Measurements from ENCODE around the gene HAUS8.

GRCh38 chr19:17123041-17123440, 47.8 kb upstream of the HAUS8 start:
- TF ChIP-seq POLR2AphosphoS5 (IDR thresholded peaks at IDR 0.05; ENCODE audit: low read depth, low read length): no peak
- no peak for TF ChIP-seq TAF1 (IDR thresholded peaks at IDR 0.05; ENCODE audit: low read depth, low read length)
- no peak for TF ChIP-seq SPI1 (IDR thresholded peaks at IDR 0.05; ENCODE audit: low read depth, low read length)
- no peak for TF ChIP-seq POLR2A (IDR thresholded peaks at IDR 0.05; ENCODE audit: low read depth, low read length)
